Head of caudate nucleus (tissue), 42 donors: ENCODE data around the gene RFX8.
"Not testable (repeated sequence)": the region's sequence is repeated elsewhere in the genome, so short reads cannot be mapped to it uniquely, and the experiment has no call there.

ENCODE experiments used
- DNase-seq, 42 donors: peaks; one replicate each; pipeline versions ENCODE4 v3.0.0 to v3.0.0-alpha.2; 2020 to 2021; ENCODE audit warnings: mixed read lengths in 7 of 42
- intact Hi-C: fragments of 100-400 bp; cut with DNase I; formaldehyde crosslinking; loops from one replicate; pipeline ENCODE4 v1.15.0; 2022

RFX8 gene

GRCh38 chr2:101474731-101475384 lies at the start of gene RFX8:
RFX8 (minus strand) TSS chr2:101475112; CDS start chr2:101466848, 8,264 bp downstream.
- DNase-seq: peak in 8 of 42 donors; percentile 8 to 45 (median 19)
- intact Hi-C loops: no loop called here

DNA sequence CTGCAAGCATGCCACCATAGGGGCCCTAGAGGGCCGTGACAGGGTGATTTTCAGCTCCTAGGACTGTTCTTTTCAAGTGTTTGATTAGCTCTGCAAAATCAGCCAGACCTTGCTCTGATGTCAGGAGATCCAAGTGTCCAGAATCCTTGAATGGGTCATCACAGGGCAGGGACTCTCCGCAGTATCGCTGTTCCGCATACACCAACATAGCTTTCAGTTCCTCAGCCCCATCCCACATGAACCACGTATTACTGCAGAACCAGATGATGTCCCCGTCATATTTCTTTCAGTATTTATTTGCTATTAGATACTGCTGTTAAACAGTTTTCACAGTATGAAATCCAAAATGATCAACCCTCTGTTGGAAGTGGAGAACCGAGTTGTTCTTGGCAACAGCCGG lies 46.6 kb upstream of the RFX8 start:
- intact Hi-C loops: loop anchor here (5.0 kb wide), 1 partner anchor 311 kb away; no protein-coding TSS in a partner anchor
- peak in 1 of 42 donors; percentile 21 for DNase-seq

- DNase-seq: peak in 1 of 42 donors; percentile 17
- intact Hi-C loops: loop anchor here (5.0 kb wide), 1 partner anchor 312 kb away; no protein-coding TSS in a partner anchor
Measured at GRCh38 chr2:101520246-101520645, 45.3 kb upstream of the RFX8 start.

- intact Hi-C loops: no loop called here
Measured at GRCh38 chr2:101518578-101519492, 43.9 kb upstream of the RFX8 start.

GRCh38 chr2:101517758-101518271 lies 42.9 kb upstream of the RFX8 start:
- intact Hi-C loops: no loop called here

More at GRCh38 chr2:101518578-101519492, 43.9 kb upstream of the RFX8 start:
- peak in 41 of 42 donors; percentile 29 to 89 (median 66) for DNase-seq

DNA sequence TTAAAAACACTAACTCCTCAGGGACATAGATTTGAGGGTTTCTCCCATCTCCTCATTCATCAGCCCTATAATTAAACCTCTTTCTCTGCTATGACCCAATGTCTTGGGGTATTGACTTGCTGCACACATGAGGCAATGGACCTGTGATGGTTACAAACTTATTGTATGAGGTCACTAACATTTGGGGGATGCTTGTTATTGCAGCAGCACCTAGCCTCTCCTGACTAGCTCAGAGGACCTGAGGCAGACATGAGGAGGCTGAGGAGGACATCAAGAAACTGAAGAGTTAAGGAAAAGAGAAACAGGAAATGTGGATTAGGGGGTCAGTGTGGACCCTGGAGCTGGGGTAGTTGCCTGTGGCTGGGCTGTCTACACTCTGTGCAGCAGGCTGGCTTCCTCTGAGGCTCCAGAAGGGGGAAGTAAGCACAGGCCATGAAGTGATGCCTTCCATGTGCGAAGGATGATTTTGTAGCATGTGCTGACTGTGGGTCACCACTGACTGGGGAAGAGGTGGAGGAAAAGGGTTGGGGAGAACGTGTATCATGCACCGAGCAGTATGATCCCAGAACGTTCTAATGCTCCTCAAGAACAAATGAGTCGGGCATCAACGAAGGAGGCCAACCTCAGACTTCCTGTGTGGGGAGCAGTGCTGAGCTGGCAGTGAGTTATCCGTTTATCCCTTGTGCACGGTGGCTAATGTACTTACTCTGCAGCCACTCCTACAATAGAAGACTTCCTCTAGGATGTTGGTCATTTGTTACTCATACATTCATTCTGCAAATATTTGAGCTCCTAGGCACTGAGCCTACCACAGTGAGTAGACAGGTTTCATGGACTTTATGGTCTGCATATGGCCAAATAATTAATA lies 42.1 kb upstream of the RFX8 start:
- intact Hi-C loops: no loop called here

More at GRCh38 chr2:101517758-101518271, 42.9 kb upstream of the RFX8 start:
- no peak for DNase-seq

DNA sequence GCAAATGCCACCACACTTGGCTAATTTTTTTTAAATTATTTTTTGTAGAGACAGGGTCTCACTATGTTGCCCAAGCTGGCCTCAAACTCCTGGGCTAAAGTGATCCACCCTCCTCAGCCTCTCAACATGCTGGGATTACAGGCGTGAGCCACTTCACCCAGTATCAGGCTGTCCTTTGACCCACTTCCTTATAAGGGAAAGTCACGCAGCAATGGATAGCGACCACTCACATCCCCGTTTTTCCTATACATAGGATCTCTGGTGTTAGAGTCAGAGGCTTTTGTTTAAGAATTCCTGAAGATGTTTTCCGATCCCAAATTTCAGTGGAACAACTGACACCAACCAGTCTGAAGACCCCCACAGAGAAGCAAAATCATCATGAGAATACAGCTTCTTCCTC lies 41.4 kb upstream of the RFX8 start:
- intact Hi-C loops: no loop called here
- DNase-seq: peak in 1 of 42 donors; percentile 4

More for the DNA sequence above, 42.1 kb upstream of the RFX8 start:
- peak in 1 of 42 donors; percentile 14 for DNase-seq

GRCh38 chr2:101515477-101515876 lies 40.6 kb upstream of the RFX8 start:
- peak in 2 of 42 donors; percentile 34 to 40 for DNase-seq
- intact Hi-C loops: no loop called here

- intact Hi-C loops: no loop called here
- no peak for DNase-seq
Measured at GRCh38 chr2:101512993-101513392, 38.1 kb upstream of the RFX8 start.

- DNase-seq: no peak
- intact Hi-C loops: no loop called here
Measured at GRCh38 chr2:101511381-101511780, 36.5 kb upstream of the RFX8 start.

- intact Hi-C loops: no loop called here
- peak in 1 of 42 donors; percentile 16 for DNase-seq
Measured at GRCh38 chr2:101509499-101510284, 34.8 kb upstream of the RFX8 start.

DNA sequence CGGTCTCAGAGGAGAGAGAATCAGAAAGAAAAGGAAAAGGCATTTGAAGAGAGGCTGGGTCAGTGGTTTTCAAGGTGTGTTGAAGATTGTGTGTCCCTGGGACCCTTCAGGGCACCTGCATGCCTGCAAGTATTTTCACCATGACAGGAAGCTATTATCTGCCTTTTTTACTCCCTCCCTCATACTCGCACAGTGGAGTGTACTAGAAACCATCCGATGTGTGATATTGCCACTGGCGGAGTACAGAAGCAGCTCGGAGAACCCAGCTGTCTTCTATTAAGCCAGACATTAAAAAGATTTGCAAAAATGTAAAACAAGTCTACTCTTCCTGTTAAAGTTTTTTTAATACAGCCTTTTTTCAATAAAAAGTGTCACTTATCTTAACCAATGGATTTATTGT lies 33.7 kb upstream of the RFX8 start:
- intact Hi-C loops: no loop called here
- DNase-seq: no peak

DNA sequence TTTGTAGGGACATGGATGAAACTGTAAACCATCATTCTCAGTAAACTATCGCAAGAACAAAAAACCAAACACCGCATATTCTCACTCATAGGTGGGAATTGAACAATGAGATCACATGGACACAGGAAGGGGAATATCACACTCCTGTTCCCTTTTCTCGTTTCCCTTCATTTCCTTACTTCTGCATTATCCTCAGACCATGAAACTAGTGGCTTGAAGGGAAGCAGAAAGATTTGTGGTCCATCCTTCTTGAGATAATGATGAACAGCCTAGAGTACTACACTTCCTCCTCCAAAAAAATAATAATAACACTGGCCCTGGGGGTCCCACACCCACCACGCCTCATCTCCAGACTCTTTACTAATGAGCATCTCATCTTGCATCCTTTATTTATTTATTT lies 30.4 kb upstream of the RFX8 start:
- DNase-seq, intact Hi-C loops: not testable (repeated sequence)

DNA sequence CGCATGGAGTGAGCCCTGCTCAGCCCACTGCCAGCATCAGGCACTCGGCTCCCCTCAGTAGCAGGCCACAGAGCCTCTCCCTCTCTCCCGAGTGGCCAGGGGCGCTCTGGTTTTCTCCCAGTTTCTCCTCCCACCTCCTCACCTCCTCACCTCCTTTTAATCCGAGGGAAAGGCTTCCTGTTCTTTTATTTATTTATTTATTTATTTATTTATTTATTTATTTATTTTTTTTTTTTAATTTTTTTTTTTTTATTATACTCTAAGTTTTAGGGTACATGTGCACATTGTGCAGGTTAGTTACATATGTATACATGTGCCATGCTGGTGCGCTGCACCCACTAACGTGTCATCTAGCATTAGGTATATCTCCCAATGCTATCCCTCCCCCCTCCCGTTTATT lies 29.8 kb upstream of the RFX8 start:
- DNase-seq, intact Hi-C loops: not testable (repeated sequence)

DNA sequence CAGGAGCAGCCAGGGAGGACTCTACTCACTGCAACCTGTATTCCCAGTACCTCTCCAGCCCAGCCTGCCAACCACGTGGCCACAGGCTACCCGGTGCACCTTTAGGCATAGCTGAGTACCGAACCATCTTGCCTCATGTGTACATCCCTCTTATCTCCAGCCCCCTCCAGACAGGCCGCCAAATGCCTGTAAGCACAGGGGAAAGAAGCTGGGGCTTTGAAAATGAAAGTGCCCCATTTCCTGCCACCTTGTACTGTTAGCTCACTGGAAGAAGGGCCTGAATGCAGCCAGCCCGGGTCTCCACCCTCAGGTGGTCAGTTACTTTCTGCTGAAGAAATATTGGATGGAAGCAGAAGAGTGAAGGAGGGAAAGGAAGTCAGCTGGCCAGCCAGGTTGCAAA lies 27.2 kb upstream of the RFX8 start:
- intact Hi-C loops: no loop called here
- DNase-seq: no peak

DNA sequence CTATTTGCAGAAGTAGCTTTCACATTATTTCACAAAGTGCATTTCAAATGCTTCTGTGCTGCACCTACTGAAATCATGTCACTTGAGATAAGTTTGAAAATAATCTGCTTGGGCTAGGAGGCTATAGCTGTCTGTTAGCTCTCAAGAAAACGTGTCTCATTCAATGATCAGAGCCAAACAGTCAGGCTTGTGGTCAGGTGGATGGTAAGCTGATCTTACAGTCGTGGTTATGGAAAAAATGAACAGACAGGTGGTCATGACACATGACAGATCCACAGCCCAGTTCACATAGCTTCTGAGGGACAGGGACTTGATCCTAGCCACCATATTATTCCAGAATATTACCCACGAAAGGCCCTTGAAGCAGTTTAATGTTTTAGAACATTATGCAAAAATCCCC lies 26.5 kb upstream of the RFX8 start:
- DNase-seq: no peak
- intact Hi-C loops: no loop called here

DNA sequence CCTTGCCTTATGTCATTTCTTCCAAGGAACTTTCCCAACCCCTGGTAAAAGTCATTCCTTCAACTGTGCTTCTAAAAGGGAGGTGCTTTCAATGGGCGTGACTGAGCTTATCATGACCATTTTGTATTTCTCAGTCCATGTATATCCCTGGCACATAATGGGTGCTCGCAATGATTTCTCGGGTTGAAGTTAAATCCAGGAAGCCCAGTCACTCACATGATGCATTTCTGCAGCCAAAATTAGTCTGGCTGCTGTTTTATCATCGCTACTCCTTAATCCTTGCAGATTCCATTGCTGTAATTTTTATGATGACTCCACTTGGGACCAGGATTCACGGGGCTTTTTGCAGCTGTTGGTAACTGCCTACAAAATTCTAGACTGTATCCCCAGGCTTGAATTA lies 25.9 kb upstream of the RFX8 start:
- DNase-seq: no peak
- intact Hi-C loops: no loop called here

DNA sequence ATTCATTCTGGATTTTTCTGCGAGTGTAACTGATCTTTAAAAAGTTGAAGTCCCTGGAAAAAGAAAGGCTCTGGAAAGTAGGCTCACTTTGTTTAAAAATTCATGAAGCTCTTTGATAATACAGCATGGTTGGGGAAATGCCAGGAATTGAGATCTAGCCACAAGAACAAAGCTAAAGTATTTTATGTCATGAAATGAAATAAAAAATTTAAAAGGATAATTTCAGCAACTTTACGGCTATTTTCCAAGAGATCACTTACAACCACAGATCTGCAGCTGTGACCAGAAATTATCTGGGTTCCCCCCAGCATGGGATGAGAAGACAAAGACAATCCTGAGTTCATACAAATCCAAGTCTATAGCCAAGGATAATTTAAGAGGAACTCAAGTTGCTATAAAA lies 25.3 kb upstream of the RFX8 start:
- intact Hi-C loops: no loop called here
- DNase-seq: no peak
